ENCODE measurements around the gene NMNAT2.

The NMNAT2 gene

DNA sequence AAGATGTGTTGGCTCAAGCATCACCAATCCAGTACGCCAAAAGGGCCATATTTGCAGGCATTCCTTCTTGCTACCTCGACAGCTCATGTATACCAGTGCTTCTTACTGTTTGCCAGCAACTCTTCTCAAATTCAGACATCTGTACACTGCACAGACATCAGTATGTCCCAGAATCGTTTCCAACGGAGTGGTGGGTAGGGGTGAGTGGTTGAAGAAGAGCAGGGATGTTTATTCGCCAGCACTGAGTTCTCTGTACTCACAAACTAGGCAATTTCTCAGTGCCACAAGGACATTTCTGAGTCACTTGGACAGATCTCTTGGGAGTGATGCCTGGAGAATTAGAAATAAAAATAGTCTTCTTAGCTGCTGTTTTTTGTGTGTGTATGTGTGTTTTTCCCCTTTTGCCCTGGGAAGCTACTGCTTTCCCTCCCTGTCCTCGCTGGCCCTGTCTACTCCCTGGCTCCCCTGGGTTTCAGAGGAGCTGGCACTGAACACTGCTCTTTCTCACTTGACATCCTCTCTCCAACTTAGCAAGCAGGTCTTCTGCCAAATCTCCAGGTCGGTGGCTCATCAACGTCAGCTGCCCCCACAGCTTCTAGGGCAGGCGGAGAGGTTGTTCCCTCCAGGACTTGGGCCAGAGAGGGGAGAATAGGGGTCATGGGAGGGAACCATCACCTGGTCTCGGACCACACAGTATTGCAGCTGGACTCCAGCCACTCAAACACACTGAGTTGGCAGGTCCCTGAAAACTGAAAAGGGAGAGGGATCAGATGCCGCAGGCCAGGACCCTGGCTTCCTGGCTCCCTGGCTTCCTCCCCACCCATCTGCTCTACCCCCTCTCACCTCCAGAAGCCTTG is 90.5 kb downstream of the NMNAT2 start:
- no peak overlapping the region for H3K4me3 ChIP-seq (ENCODE audit: insufficient read depth, low read depth, low read length, poor library complexity, severe bottlenecking)
- no peaks in the 10 kb centered on the region for H3K4me1 ChIP-seq (ENCODE audit: control insufficient read depth, insufficient read depth, low read length, poor library complexity, severe bottlenecking)
- H3K27me3 ChIP-seq (replicated peaks; ENCODE audit: control insufficient read depth, insufficient read depth, low read length, poor library complexity, severe bottlenecking) = peaks cover 3% of the 10 kb centered on the region
- no peak for DNase-seq
- no peaks in the 10 kb centered on the region for H3K36me3 ChIP-seq (ENCODE audit: control insufficient read depth, insufficient read depth, low read length)
- no peaks in the 10 kb centered on the region for H3K9me3 ChIP-seq (ENCODE audit: control insufficient read depth, low read length)
- no peak overlapping the region for H3K27ac ChIP-seq (ENCODE audit: insufficient read depth, low read length, poor library complexity, severe bottlenecking)

DNA sequence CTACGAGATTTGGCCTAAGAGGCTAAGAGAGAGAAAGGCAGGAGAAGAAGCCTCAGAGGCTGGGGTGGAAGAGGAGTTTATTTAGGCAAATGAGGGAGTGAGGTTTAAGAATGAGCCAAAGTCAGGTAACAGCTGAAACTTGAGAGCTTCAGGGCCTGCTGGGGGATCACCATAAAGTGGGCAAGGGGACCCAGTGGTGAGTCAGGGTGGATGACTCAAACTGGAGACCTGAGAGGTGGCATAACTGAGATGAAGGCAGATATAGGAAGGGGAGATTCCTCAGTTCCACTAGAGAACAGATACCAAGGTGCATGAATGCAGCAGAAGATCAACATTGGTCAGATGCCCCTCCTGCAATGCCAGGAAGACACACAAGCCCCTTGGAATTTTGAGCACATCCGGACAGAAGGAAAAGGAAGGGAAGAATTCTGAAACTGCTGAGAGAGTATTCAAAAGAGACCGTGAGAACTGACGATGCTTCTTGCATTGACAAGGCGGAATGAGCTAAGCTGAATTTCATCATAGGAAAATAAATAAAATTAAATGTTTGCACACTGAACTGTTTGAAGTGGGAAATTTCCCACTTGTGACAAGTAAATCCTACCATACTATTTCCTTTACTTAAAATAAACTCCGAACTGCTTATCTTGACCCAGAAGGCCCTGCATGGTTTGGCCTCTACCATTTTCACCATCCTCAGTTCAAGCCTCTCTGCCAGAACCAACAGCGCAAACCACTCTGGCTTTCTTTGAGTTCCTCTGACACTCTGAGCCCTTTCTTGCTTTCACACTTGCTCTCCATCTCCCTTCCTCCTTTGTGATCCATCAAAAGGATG is 94.1 kb downstream of the NMNAT2 start:
- no peak for DNase-seq
- Histone ChIP-seq H3K27me3 (replicated peaks; ENCODE audit: control insufficient read depth, insufficient read depth, low read length, poor library complexity, severe bottlenecking) (peaks cover 3% of the 10 kb centered on the region), H3K4me1 (ENCODE audit: control insufficient read depth, insufficient read depth, low read length, poor library complexity, severe bottlenecking) (no peaks in the 10 kb centered on the region), H3K4me3 (ENCODE audit: insufficient read depth, low read depth, low read length, poor library complexity, severe bottlenecking) (no peak overlapping the region), H3K36me3 (ENCODE audit: control insufficient read depth, insufficient read depth, low read length) (no peaks in the 10 kb centered on the region), H3K27ac (ENCODE audit: insufficient read depth, low read length, poor library complexity, severe bottlenecking) (no peak overlapping the region), H3K9me3 (ENCODE audit: control insufficient read depth, low read length) (no peaks in the 10 kb centered on the region)

- H3K4me3 ChIP-seq (ENCODE audit: insufficient read depth, low read depth, low read length, poor library complexity, severe bottlenecking) = no peak overlapping the region
- no peaks in the 10 kb centered on the region for H3K27me3 ChIP-seq (replicated peaks; ENCODE audit: control insufficient read depth, insufficient read depth, low read length, poor library complexity, severe bottlenecking)
- H3K4me1 ChIP-seq (ENCODE audit: control insufficient read depth, insufficient read depth, low read length, poor library complexity, severe bottlenecking) = no peaks in the 10 kb centered on the region
- H3K27ac ChIP-seq (ENCODE audit: insufficient read depth, low read length, poor library complexity, severe bottlenecking) = no peak overlapping the region
- no peaks in the 10 kb centered on the region for H3K36me3 ChIP-seq (ENCODE audit: control insufficient read depth, insufficient read depth, low read length)
- H3K9me3 ChIP-seq (ENCODE audit: control insufficient read depth, low read length) = no peaks in the 10 kb centered on the region
- DNase-seq = no peak
Observed at GRCh38 chr1:183319606-183320005, 98.6 kb downstream of the NMNAT2 start.

GRCh38 chr1:183319051-183319450 is 99.1 kb downstream of the NMNAT2 start:
- Histone ChIP-seq H3K4me1 (ENCODE audit: control insufficient read depth, insufficient read depth, low read length, poor library complexity, severe bottlenecking) (no peaks in the 10 kb centered on the region), H3K27ac (ENCODE audit: insufficient read depth, low read length, poor library complexity, severe bottlenecking) (no peak overlapping the region), H3K9me3 (ENCODE audit: control insufficient read depth, low read length) (no peaks in the 10 kb centered on the region), H3K27me3 (replicated peaks; ENCODE audit: control insufficient read depth, insufficient read depth, low read length, poor library complexity, severe bottlenecking) (no peaks in the 10 kb centered on the region), H3K36me3 (ENCODE audit: control insufficient read depth, insufficient read depth, low read length) (no peaks in the 10 kb centered on the region), H3K4me3 (ENCODE audit: insufficient read depth, low read depth, low read length, poor library complexity, severe bottlenecking) (no peak overlapping the region)
- no peak for DNase-seq

- Histone ChIP-seq H3K36me3 (ENCODE audit: control insufficient read depth, insufficient read depth, low read length) (no peaks in the 10 kb centered on the region), H3K4me3 (ENCODE audit: insufficient read depth, low read depth, low read length, poor library complexity, severe bottlenecking) (no peak overlapping the region), H3K27me3 (replicated peaks; ENCODE audit: control insufficient read depth, insufficient read depth, low read length, poor library complexity, severe bottlenecking) (no peaks in the 10 kb centered on the region), H3K27ac (ENCODE audit: insufficient read depth, low read length, poor library complexity, severe bottlenecking) (no peak overlapping the region), H3K9me3 (ENCODE audit: control insufficient read depth, low read length) (no peaks in the 10 kb centered on the region), H3K4me1 (ENCODE audit: control insufficient read depth, insufficient read depth, low read length, poor library complexity, severe bottlenecking) (no peaks in the 10 kb centered on the region)
- no peak for DNase-seq
Observed at GRCh38 chr1:183318433-183318832, 99.7 kb downstream of the NMNAT2 start.

DNA sequence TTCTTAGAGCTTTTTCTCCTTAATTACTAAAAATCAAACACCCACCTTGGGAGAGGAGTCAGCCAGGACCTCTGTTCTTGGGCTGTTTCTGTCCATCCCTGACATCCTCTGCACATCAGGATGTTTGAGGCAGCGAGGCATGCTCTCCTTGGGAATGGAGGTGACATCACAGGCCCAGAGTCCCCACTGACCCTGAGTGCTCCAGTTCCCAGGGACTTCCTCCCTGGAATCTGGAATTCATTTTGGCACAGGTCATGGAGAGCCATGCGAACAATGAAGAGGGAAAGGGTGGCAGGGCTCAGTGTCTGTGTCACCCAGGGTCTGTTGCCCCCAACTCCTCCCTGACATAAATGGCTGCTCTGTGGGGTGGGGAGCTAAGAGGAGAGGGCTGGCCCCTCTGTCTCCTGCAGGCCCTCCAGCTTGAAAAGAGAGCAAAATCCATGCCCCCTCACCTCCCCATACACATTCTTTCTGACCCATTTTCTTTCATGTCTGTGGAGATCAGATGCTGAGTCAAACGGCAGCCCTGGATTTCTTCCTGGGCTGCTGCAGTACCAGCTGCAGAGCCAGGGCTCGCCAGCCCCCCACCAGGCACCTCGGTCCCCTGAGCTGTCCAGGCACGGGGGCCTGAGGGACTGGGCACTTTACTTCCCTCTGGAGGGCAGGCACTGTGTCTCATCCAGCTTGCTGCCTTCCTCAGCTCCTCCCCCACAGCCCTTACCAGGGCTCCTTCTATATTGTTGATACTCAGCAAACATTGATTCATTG is 102.0 kb downstream of the NMNAT2 start:
- Histone ChIP-seq H3K9me3 (ENCODE audit: control insufficient read depth, low read length) (no peaks in the 10 kb centered on the region), H3K36me3 (ENCODE audit: control insufficient read depth, insufficient read depth, low read length) (no peaks in the 10 kb centered on the region), H3K27ac (ENCODE audit: insufficient read depth, low read length, poor library complexity, severe bottlenecking) (no peak overlapping the region), H3K4me1 (ENCODE audit: control insufficient read depth, insufficient read depth, low read length, poor library complexity, severe bottlenecking) (no peaks in the 10 kb centered on the region), H3K27me3 (replicated peaks; ENCODE audit: control insufficient read depth, insufficient read depth, low read length, poor library complexity, severe bottlenecking) (no peaks in the 10 kb centered on the region), H3K4me3 (ENCODE audit: insufficient read depth, low read depth, low read length, poor library complexity, severe bottlenecking) (no peak overlapping the region)
- DNase-seq = no peak

DNA sequence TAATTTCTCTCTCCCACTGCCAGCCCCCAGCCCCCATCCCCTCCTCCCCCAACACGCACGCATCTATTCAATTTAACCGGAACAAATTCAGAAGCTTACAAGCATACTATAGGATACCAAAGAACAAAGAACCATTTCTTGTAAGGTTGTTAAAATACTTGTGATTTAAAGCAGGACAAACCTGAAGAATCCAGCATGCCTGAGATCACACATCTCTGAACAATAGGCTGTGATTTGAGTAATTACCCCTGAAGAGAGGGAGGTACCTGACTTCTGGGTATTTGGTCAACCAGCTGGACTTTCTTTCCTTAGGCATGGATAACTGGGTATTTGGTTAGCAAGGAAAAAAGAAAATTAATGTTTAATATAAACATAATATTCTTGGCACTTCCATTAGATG is 105.1 kb downstream of the NMNAT2 start:
- Histone ChIP-seq H3K36me3 (ENCODE audit: control insufficient read depth, insufficient read depth, low read length) (no peaks in the 10 kb centered on the region), H3K27me3 (replicated peaks; ENCODE audit: control insufficient read depth, insufficient read depth, low read length, poor library complexity, severe bottlenecking) (no peaks in the 10 kb centered on the region), H3K27ac (ENCODE audit: insufficient read depth, low read length, poor library complexity, severe bottlenecking) (no peak overlapping the region), H3K4me3 (ENCODE audit: insufficient read depth, low read depth, low read length, poor library complexity, severe bottlenecking) (no peak overlapping the region), H3K4me1 (ENCODE audit: control insufficient read depth, insufficient read depth, low read length, poor library complexity, severe bottlenecking) (no peaks in the 10 kb centered on the region), H3K9me3 (ENCODE audit: control insufficient read depth, low read length) (no peaks in the 10 kb centered on the region)
- no peak for DNase-seq

DNA sequence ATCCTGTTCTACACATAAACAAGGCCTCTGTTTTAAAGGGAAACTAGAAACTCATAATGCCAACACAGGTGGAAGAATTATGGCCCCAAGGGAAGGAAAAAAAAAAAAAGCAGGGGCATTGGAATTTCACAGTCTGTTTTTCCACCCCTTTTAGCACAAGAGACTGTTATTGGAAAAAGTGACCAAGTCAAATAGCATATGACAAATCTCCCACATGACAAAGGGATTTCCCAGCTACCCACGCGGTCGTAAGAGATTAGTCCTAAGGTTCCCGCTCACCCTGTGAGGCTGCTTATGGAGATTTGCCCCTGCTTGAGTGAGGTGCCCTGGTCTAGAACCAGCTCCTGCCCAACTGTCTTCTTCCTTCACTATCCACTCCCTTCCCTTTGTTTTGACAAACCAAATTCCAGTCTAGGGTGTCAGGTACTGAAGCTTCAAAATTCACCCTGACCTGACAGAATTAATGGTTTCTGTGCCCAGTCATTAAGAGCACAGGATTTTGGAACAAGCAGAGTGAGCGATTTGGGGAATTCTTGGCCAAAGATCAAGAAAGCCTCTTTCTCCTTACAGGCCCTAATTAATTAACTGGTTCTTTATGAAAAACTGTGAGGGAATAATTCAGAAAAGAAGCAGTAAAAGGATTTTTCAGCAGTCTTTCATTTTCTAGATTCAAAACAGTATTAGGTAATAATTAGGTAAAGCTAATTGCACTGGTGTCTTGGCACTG is 107.3 kb downstream of the NMNAT2 start:
- H3K4me3 ChIP-seq (ENCODE audit: insufficient read depth, low read depth, low read length, poor library complexity, severe bottlenecking) = no peak overlapping the region
- no peaks in the 10 kb centered on the region for H3K4me1 ChIP-seq (ENCODE audit: control insufficient read depth, insufficient read depth, low read length, poor library complexity, severe bottlenecking)
- no peaks in the 10 kb centered on the region for H3K36me3 ChIP-seq (ENCODE audit: control insufficient read depth, insufficient read depth, low read length)
- no peaks in the 10 kb centered on the region for H3K9me3 ChIP-seq (ENCODE audit: control insufficient read depth, low read length)
- H3K27me3 ChIP-seq (replicated peaks; ENCODE audit: control insufficient read depth, insufficient read depth, low read length, poor library complexity, severe bottlenecking) = no peaks in the 10 kb centered on the region
- no peak overlapping the region for H3K27ac ChIP-seq (ENCODE audit: insufficient read depth, low read length, poor library complexity, severe bottlenecking)
- DNase-seq = no peak

GRCh38 chr1:183308719-183309118 is 109.5 kb downstream of the NMNAT2 start:
- no peak overlapping the region for H3K4me3 ChIP-seq (ENCODE audit: insufficient read depth, low read depth, low read length, poor library complexity, severe bottlenecking)
- H3K4me1 ChIP-seq (ENCODE audit: control insufficient read depth, insufficient read depth, low read length, poor library complexity, severe bottlenecking) = no peaks in the 10 kb centered on the region
- no peaks in the 10 kb centered on the region for H3K27me3 ChIP-seq (replicated peaks; ENCODE audit: control insufficient read depth, insufficient read depth, low read length, poor library complexity, severe bottlenecking)
- no peaks in the 10 kb centered on the region for H3K9me3 ChIP-seq (ENCODE audit: control insufficient read depth, low read length)
- H3K36me3 ChIP-seq (ENCODE audit: control insufficient read depth, insufficient read depth, low read length) = no peaks in the 10 kb centered on the region
- no peak for DNase-seq
- no peak overlapping the region for H3K27ac ChIP-seq (ENCODE audit: insufficient read depth, low read length, poor library complexity, severe bottlenecking)

Measured in effector memory CD4-positive, alpha-beta T cell (primary cell).